GM12878 (cell line): ENCODE measurements around the gene PGRMC1. TPM values are rescaled to one million over a fixed set of nuclear protein-coding genes. Genes with fewer than 3 reads are reported as not detected.
"Not testable (repeated sequence)": the region's sequence is repeated elsewhere in the genome, so short reads cannot be mapped to it uniquely, and the experiment has no call there.

Experiments used
- ATAC-seq: fragments of 200-7000 bp; cut with Tn5 transposase; 3 replicates; pipeline ENCODE4 v1.9.1; 2020; ENCODE audit warnings: mild to moderate bottlenecking, moderate library complexity
- BruUV-seq: library from RNA; stranded (reverse); fragments of 400-500 nt; replicated peaks from 2 replicates; lab custom pipeline; 2021; lab: Mats Ljungman, UMichigan
- CTCF ChIA-PET: fragments of 300-600 bp; sonication (Branson Sonifier 250); formaldehyde crosslinking; extraction: SDS; loops from one replicate; lab custom pipeline; 2021; ENCODE audit warnings: inconsistent platforms; lab: Yijun Ruan, JAX
- POLR2A ChIA-PET: fragments of 350-600 bp; formaldehyde crosslinking; extraction: SDS; loops from one replicate; lab custom pipeline; 2021; ENCODE audit warnings: inconsistent platforms; lab: Charles Lee
- RAD21 ChIA-PET: fragments of 300-600 bp; sonication (Branson Sonifier 250); formaldehyde crosslinking; loops from one replicate; lab custom pipeline; 2023; ENCODE audit warnings: antibody characterized with exemption; ENCODE audit not compliant: unreplicated experiment; lab: Charles Lee
- SMC1A ChIA-PET: fragments of 300-600 bp; sonication (Branson Sonifier 250); formaldehyde crosslinking; loops from one replicate; lab custom pipeline; 2023; ENCODE audit not compliant: unreplicated experiment, uncharacterized antibody; lab: Charles Lee
- DNase-seq: peaks from one replicate; pipeline ENCODE4 v3.0.0-alpha.2; 2011; ENCODE audit warnings: low read depth, low spot score
- FAIRE-seq: peaks from 3 replicates; lab custom pipeline; 2011; peaks lifted over from hg19 to GRCh38; lab: Jason Lieb, UNC
- H2AFZ ChIP-seq: 2 replicates; pipeline ENCODE4 v1.6.0; 2011; ENCODE audit warnings: low read depth, low read length, control low read depth; ENCODE audit not compliant: control insufficient read depth
- H3K27ac ChIP-seq: 2 replicates; pipeline ENCODE4 v1.5.1; 2011; ENCODE audit warnings: control low read depth; ENCODE audit not compliant: control insufficient read depth, insufficient read depth
- H3K27me3 ChIP-seq, 2 experiments: replicated peaks in 1 of 2; 2 replicates each; pipeline versions ENCODE4 v1.6.0 to v1.6.1; 2011; ENCODE audit warnings: low read length in 1 of 2; ENCODE audit not compliant: control insufficient read depth in 2 of 2, insufficient read depth in 2 of 2
- H3K36me3 ChIP-seq, 2 experiments: 2 replicates each; pipeline ENCODE4 v1.5.1; 2011; ENCODE audit warnings: low read length in 1 of 2; ENCODE audit not compliant: control insufficient read depth in 2 of 2, insufficient read depth in 2 of 2
- H3K4me1 ChIP-seq: 2 replicates; pipeline ENCODE4 v1.6.1; 2011; ENCODE audit warnings: mild to moderate bottlenecking, low read length, moderate library complexity, mixed read lengths; ENCODE audit not compliant: control insufficient read depth, insufficient read depth
- H3K4me2 ChIP-seq: 2 replicates; pipeline ENCODE4 v1.6.0; 2011; ENCODE audit warnings: control low read depth; ENCODE audit not compliant: control insufficient read depth, insufficient read depth
- H3K4me3 ChIP-seq: fragments of 200-600 bp; sonication (generic); 2 replicates; pipeline ENCODE4 v1.5.1; 2016
- H3K79me2 ChIP-seq: 2 replicates; pipeline ENCODE4 v1.6.0; 2011; ENCODE audit warnings: low read length; ENCODE audit not compliant: control insufficient read depth, insufficient read depth
- H3K9ac ChIP-seq: 2 replicates; pipeline ENCODE4 v1.8.0; 2011; ENCODE audit warnings: low read length, control low read depth, mixed read lengths; ENCODE audit not compliant: control insufficient read depth, insufficient read depth
- H3K9me3 ChIP-seq: replicated peaks from 3 replicates; pipeline ENCODE4 v1.5.1; 2011; ENCODE audit warnings: mild to moderate bottlenecking, low read length; ENCODE audit not compliant: control insufficient read depth, insufficient read depth
- H4K20me1 ChIP-seq: 2 replicates; pipeline ENCODE4 v1.6.0; 2011; ENCODE audit not compliant: control insufficient read depth, insufficient read depth
- FOXM1 ChIP-seq: IDR thresholded peaks from 2 replicates; pipeline ENCODE4 v1.6.1; 2012; ENCODE audit warnings: low read depth, mild to moderate bottlenecking, inconsistent platforms, low read length, moderate library complexity
- HDAC6 ChIP-seq: fragments of 200-600 bp; sonication (generic); IDR thresholded peaks from one replicate; pipeline ENCODE4 v1.8.0; 2017; ENCODE audit warnings: antibody characterized with exemption; ENCODE audit not compliant: unreplicated experiment
- ZNF217 ChIP-seq: fragments of 450-650 bp; IDR thresholded peaks from 2 replicates; pipeline ENCODE4 v1.6.1; 2017; ENCODE audit warnings: antibody characterized with exemption, mild to moderate bottlenecking
- ZNF384 ChIP-seq: IDR thresholded peaks from 2 replicates; pipeline ENCODE4 v1.6.1; 2012; ENCODE audit warnings: low read depth, mild to moderate bottlenecking, low read length, improper control_type of control experiment, borderline replicate concordance
- WGBS: methylation state at CpG from one replicate; pipeline ENCODE4 v1.1.6; 2016; ENCODE audit warnings: low lambda C conversion rate; ENCODE audit not compliant: insufficient replicate concordance, insufficient coverage; ENCODE audit errors: missing lambda C conversion rate; 5-methylcytosine and 5-hydroxymethylcytosine counted together
- in situ Hi-C: fragments of 300-500 bp; cut with MboI; formaldehyde crosslinking; loops from 9 replicates; pipeline ENCODE4 v1.14.3; 2018; ENCODE audit warnings: mixed read lengths
- intact Hi-C: fragments of 100-400 bp; cut with micrococcal nuclease; formaldehyde crosslinking; loops from one replicate; pipeline ENCODE4 v1.14.2; 2022; ENCODE audit not compliant: unreplicated experiment
- polyA plus RNA-seq, 11 experiments: library from polyadenylated mRNA; depleted of rRNA in 4 of 11; unstranded in 6 of 11; stranded (reverse) in 5 of 11; fragments of >200 nt; fragmentation: Nextera tagmentation in 4 of 11; fragmentation: Illumina TruSeq in 1 of 11; extraction: Ambion mirVana in 4 of 11; extraction: Trizol in 1 of 11; gene quantifications; 1 replicate in 1 of 11; 2 replicates in 10 of 11; pipeline versions ENCODE4 v1.2.1 to v1.2.3, GENCODE V29; 2011 to 2016; ENCODE audit warnings: inconsistent platforms in 2 of 11, missing spikeins in 2 of 11, low read depth in 1 of 11
- total RNA-seq, 4 experiments: library from RNA; depleted of rRNA in 3 of 4; stranded (reverse); fragments of >200 nt in 3 of 4; fragmentation: Illumina TruSeq in 1 of 4; extraction: Trizol in 1 of 4; gene quantifications; 2 replicates each; pipeline versions ENCODE4 v1.2.1 to v1.2.3, GENCODE V29; 2013 to 2021
- TF ChIP-seq, protein P1 (sequence below): IDR thresholded peaks from 2 replicates; pipeline ENCODE4 v1.6.1; 2011; ENCODE audit warnings: low read depth, mild to moderate bottlenecking, low read length, moderate library complexity, borderline replicate concordance; ENCODE audit errors: extremely low read depth

Gene PGRMC1
- total and polyA plus RNA-seq, 10 of the 15 experiments (the other 5 are each of a cell fraction or from before 2014, with no cell fraction given): 13.6 to 60.9 (median 43.3) TPM

- TF ChIP-seq, protein P1, sequence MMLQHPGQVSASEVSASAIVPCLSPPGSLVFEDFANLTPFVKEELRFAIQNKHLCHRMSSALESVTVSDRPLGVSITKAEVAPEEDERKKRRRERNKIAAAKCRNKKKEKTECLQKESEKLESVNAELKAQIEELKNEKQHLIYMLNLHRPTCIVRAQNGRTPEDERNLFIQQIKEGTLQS: no peak
- TF ChIP-seq ZNF384: no peak
- no peak for TF ChIP-seq ZNF217
- TF ChIP-seq FOXM1: no peak
- no peak for TF ChIP-seq HDAC6
Observed at GRCh38 chrX:119273420-119274192, 37.5 kb downstream of the PGRMC1 start (continued).

DNA sequence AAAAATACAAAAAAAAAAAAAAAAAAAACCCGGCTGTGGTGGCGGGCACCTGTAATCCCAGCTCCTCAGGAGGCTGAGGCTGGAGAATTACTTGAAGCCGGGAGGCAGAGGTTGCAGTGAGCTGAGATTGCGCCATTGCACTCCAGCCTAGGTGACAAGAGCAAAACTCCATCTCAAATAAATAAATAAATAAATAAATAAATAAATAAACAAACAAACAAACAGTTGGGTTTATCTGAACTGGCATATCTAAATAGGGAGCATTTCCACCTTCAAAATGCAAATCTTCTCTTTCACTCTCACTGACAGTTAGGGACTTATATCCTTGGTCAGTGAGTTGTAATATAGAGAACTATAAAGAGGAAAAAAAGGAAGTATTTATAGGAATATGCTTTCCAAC is 46.3 kb downstream of the PGRMC1 start:
- SMC1A ChIA-PET: interaction anchor here (0.7 kb wide), 1 partner anchor 228 kb away, joined by 3 read pairs; no protein-coding TSS in a partner anchor
- H3K9ac ChIP-seq, in situ Hi-C loops, H3K36me3 ChIP-seq, ATAC-seq, BruUV-seq, DNase-seq, FAIRE-seq, H3K4me1 ChIP-seq, RAD21 ChIA-PET, CTCF ChIA-PET, H2AFZ ChIP-seq, H3K27me3 ChIP-seq, POLR2A ChIA-PET, H3K4me2 ChIP-seq, H3K27ac ChIP-seq, H3K4me3 ChIP-seq, H4K20me1 ChIP-seq, H3K79me2 ChIP-seq, intact Hi-C loops, H3K9me3 ChIP-seq: not testable (repeated sequence)
- 33% methylated on average over 4 of the region's 4 CpGs for WGBS
